WERI-Rb-1 (cell line): ENCODE data around the gene LCE1E.

Source experiments
- DNase-seq: peaks from one replicate; pipeline ENCODE4 v3.0.0-alpha.2; 2020
- H3K27ac ChIP-seq: fragments of 250-450 bp; sonication (Bioruptor Pico); 2 replicates; pipeline ENCODE4 v1.5.1; 2020; ENCODE audit warnings: mild to moderate bottlenecking, moderate library complexity
- H3K27me3 ChIP-seq: fragments of 250-450 bp; sonication (Bioruptor Pico); 2 replicates; pipeline ENCODE4 v1.5.1; 2021; ENCODE audit warnings: mild to moderate bottlenecking, low read depth, moderate library complexity; ENCODE audit not compliant: insufficient read depth, severe bottlenecking
- H3K36me3 ChIP-seq: fragments of 250-450 bp; sonication (Bioruptor Pico); 2 replicates; pipeline ENCODE4 v1.5.1; 2020; ENCODE audit warnings: mild to moderate bottlenecking, moderate library complexity
- H3K4me3 ChIP-seq: 2 replicates; pipeline ENCODE4 v1.5.1; 2011; ENCODE audit warnings: low read depth, mild to moderate bottlenecking, control low read depth, low read length
- H3K9me3 ChIP-seq: fragments of 250-450 bp; sonication (Bioruptor Pico); 2 replicates; pipeline ENCODE4 v1.5.1; 2021; ENCODE audit warnings: mild to moderate bottlenecking, moderate library complexity; ENCODE audit not compliant: severe bottlenecking
- TF ChIP-seq, protein P1 (sequence below): IDR thresholded peaks from 2 replicates; pipeline ENCODE4 v1.5.1; 2011; ENCODE audit warnings: low read depth, mild to moderate bottlenecking, control low read depth, inconsistent platforms, low read length

LCE1E gene

DNA sequence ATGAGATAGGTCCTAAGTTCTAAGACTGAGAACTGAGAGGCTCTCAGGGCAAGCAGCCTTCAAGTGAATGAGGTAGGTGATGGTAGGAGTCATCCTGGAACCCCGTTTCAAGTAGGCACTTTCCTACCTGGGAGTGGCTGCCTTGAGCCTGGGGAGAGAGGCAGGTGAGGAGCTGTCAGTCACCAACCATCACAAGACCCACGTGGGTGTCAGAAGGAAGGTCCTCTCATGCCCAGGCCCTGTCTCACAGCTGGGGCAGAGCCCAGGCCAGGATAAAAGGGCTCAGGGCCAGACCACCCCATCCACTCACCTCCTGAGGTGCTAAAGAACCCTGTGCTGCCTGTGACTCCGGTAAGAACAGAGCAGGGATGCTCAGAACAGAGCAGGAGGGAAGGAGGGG is 10.4 kb downstream of the LCE1E start, which contains the start of gene LCE1D:
Gene LCE1D, plus strand, starts transcription at position 301 of the 400 bp plus-strand sequence. CDS start 1,074 bp downstream, outside the sequence.
- Histone ChIP-seq H3K9me3 (peaks cover 2% of the 10 kb centered on the region), H3K27ac (no peak within 1 kb of the TSS), H3K36me3 (no peaks in the 10 kb centered on the region), H3K4me3 (no peak within 1 kb of the TSS), H3K27me3 (peaks cover 32% of the 10 kb centered on the region)
- TF ChIP-seq, protein P1, sequence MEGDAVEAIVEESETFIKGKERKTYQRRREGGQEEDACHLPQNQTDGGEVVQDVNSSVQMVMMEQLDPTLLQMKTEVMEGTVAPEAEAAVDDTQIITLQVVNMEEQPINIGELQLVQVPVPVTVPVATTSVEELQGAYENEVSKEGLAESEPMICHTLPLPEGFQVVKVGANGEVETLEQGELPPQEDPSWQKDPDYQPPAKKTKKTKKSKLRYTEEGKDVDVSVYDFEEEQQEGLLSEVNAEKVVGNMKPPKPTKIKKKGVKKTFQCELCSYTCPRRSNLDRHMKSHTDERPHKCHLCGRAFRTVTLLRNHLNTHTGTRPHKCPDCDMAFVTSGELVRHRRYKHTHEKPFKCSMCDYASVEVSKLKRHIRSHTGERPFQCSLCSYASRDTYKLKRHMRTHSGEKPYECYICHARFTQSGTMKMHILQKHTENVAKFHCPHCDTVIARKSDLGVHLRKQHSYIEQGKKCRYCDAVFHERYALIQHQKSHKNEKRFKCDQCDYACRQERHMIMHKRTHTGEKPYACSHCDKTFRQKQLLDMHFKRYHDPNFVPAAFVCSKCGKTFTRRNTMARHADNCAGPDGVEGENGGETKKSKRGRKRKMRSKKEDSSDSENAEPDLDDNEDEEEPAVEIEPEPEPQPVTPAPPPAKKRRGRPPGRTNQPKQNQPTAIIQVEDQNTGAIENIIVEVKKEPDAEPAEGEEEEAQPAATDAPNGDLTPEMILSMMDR = no peak
- DNase-seq = no peak

DNA sequence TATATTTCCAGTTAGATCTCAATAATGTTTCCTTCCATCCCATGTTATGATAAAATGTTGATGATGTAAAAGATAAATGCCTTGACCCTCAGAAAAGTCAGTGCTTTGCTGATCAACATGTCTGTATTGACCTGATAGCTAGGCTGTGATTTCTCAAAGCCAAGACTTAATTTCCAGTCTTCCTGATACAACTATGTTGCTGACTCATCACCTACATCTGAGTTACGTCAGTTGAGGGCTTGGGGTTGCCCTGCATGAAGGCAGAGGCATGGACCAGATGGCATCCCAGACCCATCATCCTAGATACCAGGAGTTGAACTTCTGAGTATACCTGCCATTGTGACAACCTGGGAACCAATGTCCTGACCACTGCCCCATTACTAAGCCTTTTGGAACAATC is 15.3 kb downstream of the LCE1E start:
- TF ChIP-seq, protein P1 = no peak
- H3K9me3 ChIP-seq = peaks cover 2% of the 10 kb centered on the region

DNA sequence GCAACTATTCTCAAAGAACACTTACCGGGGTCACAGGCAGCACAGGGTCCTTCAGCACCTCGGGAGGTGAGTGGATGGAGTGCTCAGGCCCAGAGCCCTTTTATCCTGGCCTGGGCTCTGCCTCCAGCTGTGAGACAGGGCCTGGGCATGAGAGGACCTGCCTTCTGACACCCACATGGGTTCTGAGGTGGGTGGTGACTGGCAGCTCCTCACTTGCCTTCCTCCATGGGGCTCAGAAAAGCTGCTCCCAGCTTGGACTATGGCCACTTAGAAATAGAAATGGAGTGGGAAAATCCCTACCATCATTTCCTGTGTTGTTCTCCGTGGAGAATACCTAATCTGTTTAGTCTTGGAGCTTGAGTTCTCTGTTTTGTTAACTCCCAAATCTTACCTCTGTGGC is 20.5 kb downstream of the LCE1E start, which contains the start of gene LCE1C:
Gene LCE1C, minus strand, starts transcription at position 76 of the 400 bp plus-strand sequence. CDS start 1,173 bp downstream, outside the sequence.
- TF ChIP-seq, protein P1 = no peak
- Histone ChIP-seq H3K27me3 (peaks cover 84% of the 10 kb centered on the region), H3K4me3 (no peak within 1 kb of the TSS), H3K27ac (no peak within 1 kb of the TSS), H3K36me3 (no peaks in the 10 kb centered on the region), H3K9me3 (peaks cover 2% of the 10 kb centered on the region)
- DNase-seq = no peak

More for the DNA sequence above, 15.3 kb downstream of the LCE1E start:
- Histone ChIP-seq H3K4me3 (no peak overlapping the region), H3K27ac (no peak overlapping the region), H3K36me3 (no peaks in the 10 kb centered on the region), H3K27me3 (peaks cover 78% of the 10 kb centered on the region)
- DNase-seq = no peak

DNA sequence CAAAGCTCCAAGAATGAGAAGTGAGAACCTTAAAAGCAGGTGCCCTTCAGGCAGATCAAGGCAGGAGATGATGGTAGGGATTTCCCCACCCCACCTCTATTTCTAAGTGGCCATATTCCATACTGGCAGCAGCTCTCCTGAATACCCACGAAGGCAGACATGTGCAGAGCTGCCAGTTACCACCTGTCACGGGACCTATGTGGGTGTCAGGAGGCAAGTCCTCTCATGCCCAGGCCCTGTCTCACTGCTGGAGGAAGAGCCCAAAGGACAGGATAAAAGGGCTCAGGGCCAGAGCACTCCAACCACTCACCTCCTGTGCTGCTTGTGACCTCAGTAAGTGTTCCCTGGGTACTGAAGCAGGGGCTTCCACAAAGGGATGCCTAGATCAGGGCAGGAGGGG is 25.0 kb downstream of the LCE1E start:
- H3K9me3 ChIP-seq = peaks cover 6% of the 10 kb centered on the region
- no peak overlapping the region for H3K4me3 ChIP-seq
- H3K27me3 ChIP-seq = peaks cover 81% of the 10 kb centered on the region
- TF ChIP-seq, protein P1 = no peak
- DNase-seq = no peak
- no peaks in the 10 kb centered on the region for H3K36me3 ChIP-seq
- no peak overlapping the region for H3K27ac ChIP-seq

DNA sequence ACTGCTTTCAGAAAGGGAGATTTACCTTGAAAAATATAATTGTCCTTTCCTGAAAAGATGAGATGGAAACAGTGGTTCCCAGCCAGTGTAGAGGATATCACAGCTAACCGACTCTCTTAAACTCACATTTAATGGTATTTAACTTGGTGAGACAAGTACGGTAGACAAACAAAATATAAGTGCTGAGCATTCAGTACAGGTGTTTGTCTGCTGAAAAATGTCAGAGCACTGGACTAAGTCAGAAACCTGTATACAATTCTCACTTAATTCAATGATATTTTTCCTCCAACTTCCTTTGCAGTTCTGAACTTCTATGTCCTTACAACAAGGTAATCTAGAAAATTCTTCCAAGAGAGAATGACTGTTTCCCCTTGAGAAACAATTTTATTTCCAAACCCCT is 25.6 kb downstream of the LCE1E start, which contains the start of gene LCE1B:
Gene LCE1B, plus strand, starts transcription at position 301 of the 400 bp plus-strand sequence. CDS start 476 bp downstream, outside the sequence.
- Histone ChIP-seq H3K27ac (no peak within 1 kb of the TSS), H3K9me3 (peaks cover 6% of the 10 kb centered on the region), H3K27me3 (peaks cover 79% of the 10 kb centered on the region), H3K36me3 (no peaks in the 10 kb centered on the region), H3K4me3 (no peak within 1 kb of the TSS)
- DNase-seq = no peak
- TF ChIP-seq, protein P1 = no peak

DNA sequence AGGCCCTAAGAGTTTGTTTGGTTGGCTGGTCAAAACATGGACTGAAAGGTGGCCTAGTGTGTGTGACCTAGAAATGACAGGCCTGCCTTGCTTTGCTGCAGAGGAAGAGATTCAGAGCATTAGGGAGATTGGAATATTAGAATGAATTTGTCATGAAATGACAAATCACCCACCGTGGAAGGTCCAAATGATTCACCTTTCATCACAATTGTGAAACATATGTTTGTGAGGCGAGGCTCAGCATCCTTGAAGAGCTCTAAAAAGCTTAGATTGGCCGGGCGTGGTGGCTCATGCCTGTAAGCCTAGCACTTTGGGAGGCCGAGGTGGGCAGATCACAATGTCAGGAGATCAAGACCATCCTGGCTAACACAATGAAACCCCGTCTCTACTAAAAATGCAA is 31.3 kb downstream of the LCE1E start:
- DNase-seq = no peak
- H3K27ac ChIP-seq = no peak overlapping the region
- no peaks in the 10 kb centered on the region for H3K36me3 ChIP-seq
- TF ChIP-seq, protein P1 = no peak
- no peak overlapping the region for H3K4me3 ChIP-seq
- peaks cover 4% of the 10 kb centered on the region for H3K9me3 ChIP-seq
- peaks cover 75% of the 10 kb centered on the region for H3K27me3 ChIP-seq
